Endothelial cell (in vitro differentiated cells): ENCODE results near the gene GNA12. TPM values are rescaled to one million over a fixed set of nuclear protein-coding genes. Genes with fewer than 3 reads are reported as not detected.

Experiments
- DNase-seq: peaks from one replicate; pipeline ENCODE4 v3.0.0; 2021; ENCODE audit warnings: low spot score
- H3K27ac Mint-ChIP-seq: one replicate; pipeline ENCODE4 v1.8.0; 2021; ENCODE audit warnings: mixed read lengths, inconsistent platforms; ENCODE audit not compliant: unreplicated experiment
- H3K27me3 Mint-ChIP-seq: one replicate; pipeline ENCODE4 v1.8.0; 2021; ENCODE audit warnings: mild to moderate bottlenecking, moderate library complexity, mixed read lengths, inconsistent platforms; ENCODE audit not compliant: unreplicated experiment
- H3K36me3 Mint-ChIP-seq: one replicate; pipeline ENCODE4 v1.8.0; 2021; ENCODE audit warnings: mild to moderate bottlenecking, low read depth, mixed read lengths, inconsistent platforms; ENCODE audit not compliant: unreplicated experiment
- H3K4me1 Mint-ChIP-seq: one replicate; pipeline ENCODE4 v1.8.0; 2021; ENCODE audit warnings: mild to moderate bottlenecking, mixed read lengths, inconsistent platforms; ENCODE audit not compliant: unreplicated experiment
- H3K4me3 Mint-ChIP-seq: one replicate; pipeline ENCODE4 v1.8.0; 2021; ENCODE audit warnings: mild to moderate bottlenecking, mixed read lengths, inconsistent platforms; ENCODE audit not compliant: unreplicated experiment
- H3K9me3 Mint-ChIP-seq: one replicate; pipeline ENCODE4 v1.8.0; 2021; ENCODE audit warnings: mixed read lengths, inconsistent platforms; ENCODE audit not compliant: unreplicated experiment
- total RNA-seq: library from RNA; stranded (reverse); fragmentation: NEBNext Ultra II Directional; extraction: Animal tissue kit (Norgen Biotek cat#: 25700); gene quantifications from one replicate; pipeline ENCODE4 v1.2.1, GENCODE V29; 2021; ENCODE audit not compliant: unreplicated experiment
- TF ChIP-seq, protein P1 (sequence below): fragments of 200-600 bp; sonication (generic); IDR thresholded peaks from one replicate; pipeline ENCODE4 v1.5.0; 2021; ENCODE audit warnings: antibody characterized with exemption; ENCODE audit not compliant: unreplicated experiment

GNA12 gene
- total RNA-seq, 1 donor from 2014 or later = 105 TPM

- TF ChIP-seq, protein P1, sequence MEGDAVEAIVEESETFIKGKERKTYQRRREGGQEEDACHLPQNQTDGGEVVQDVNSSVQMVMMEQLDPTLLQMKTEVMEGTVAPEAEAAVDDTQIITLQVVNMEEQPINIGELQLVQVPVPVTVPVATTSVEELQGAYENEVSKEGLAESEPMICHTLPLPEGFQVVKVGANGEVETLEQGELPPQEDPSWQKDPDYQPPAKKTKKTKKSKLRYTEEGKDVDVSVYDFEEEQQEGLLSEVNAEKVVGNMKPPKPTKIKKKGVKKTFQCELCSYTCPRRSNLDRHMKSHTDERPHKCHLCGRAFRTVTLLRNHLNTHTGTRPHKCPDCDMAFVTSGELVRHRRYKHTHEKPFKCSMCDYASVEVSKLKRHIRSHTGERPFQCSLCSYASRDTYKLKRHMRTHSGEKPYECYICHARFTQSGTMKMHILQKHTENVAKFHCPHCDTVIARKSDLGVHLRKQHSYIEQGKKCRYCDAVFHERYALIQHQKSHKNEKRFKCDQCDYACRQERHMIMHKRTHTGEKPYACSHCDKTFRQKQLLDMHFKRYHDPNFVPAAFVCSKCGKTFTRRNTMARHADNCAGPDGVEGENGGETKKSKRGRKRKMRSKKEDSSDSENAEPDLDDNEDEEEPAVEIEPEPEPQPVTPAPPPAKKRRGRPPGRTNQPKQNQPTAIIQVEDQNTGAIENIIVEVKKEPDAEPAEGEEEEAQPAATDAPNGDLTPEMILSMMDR = no peak
- peaks cover 41% of the 10 kb centered on the region for H3K36me3 Mint-ChIP-seq
- H3K27ac Mint-ChIP-seq = peak overlapping the region; percentile 24
- H3K4me1 Mint-ChIP-seq = peaks cover 17% of the 10 kb centered on the region
- DNase-seq = no peak
- no peak overlapping the region for H3K4me3 Mint-ChIP-seq
- H3K27me3 Mint-ChIP-seq = peaks cover 8% of the 10 kb centered on the region
- no peaks in the 10 kb centered on the region for H3K9me3 Mint-ChIP-seq
Measured at GRCh38 chr7:2717293-2718261, 126.5 kb downstream of the GNA12 start.

GRCh38 chr7:2716906-2717292 is 127.2 kb downstream of the GNA12 start:
- Mint-ChIP-seq H3K36me3 (peaks cover 41% of the 10 kb centered on the region), H3K27me3 (peaks cover 8% of the 10 kb centered on the region), H3K27ac (peak overlapping the region; percentile 24), H3K4me3 (peak overlapping the region; percentile 76), H3K4me1 (peaks cover 17% of the 10 kb centered on the region), H3K9me3 (no peaks in the 10 kb centered on the region)
- no peak for DNase-seq
- TF ChIP-seq, protein P1 = no peak

GRCh38 chr7:2716488-2716887 is 127.6 kb downstream of the GNA12 start:
- Mint-ChIP-seq H3K4me3 (peak overlapping the region; percentile 76), H3K4me1 (peaks cover 17% of the 10 kb centered on the region), H3K27ac (peak overlapping the region; percentile 24), H3K27me3 (peaks cover 8% of the 10 kb centered on the region), H3K36me3 (peaks cover 41% of the 10 kb centered on the region), H3K9me3 (no peaks in the 10 kb centered on the region)
- TF ChIP-seq, protein P1 = no peak
- DNase-seq = no peak

DNA sequence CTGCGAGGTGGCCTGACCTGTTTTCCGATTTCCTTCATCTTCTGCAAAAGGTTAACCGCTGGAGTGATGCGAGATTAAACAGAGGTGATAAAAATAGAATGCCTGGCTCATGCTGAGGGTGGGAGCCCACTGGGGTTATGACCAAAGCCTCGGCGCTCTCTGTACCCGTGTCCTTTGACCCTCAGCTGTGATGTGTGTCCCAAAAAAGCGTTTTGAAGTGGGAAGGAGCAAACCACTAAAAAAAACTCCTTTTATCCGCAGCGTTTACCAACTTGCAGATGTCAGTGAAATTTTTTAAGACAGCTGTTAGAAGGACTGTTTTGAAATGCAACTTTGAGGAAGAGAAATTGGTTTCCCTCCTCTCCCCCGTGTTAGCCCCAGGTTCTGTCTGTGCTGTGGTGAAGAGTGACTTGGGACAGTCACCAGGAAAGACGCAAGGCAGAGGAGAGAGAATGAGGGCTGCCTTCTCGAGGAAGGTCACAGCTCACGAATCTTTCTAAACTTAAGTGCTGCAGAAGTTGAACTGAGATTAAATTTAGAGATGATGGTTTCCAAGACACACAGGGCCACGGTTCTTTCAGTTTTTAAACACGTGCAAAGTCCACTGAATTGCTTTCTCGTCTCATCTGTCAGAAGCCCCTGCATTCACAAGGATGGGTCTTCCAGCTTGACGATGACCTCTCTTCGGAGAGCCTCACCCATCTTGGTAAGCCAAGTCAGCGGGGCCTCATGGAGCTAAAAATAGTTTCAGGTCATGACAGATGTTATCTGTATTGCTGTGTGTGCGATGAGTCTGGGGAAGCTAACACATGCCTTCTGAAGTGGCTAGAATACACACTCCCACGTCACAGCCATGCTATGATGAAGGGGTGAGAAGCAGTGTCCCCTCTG is 128.5 kb downstream of the GNA12 start:
- Mint-ChIP-seq H3K4me3 (peak overlapping the region; percentile 31), H3K4me1 (peaks cover 17% of the 10 kb centered on the region), H3K36me3 (peaks cover 37% of the 10 kb centered on the region), H3K9me3 (no peaks in the 10 kb centered on the region), H3K27me3 (peaks cover 8% of the 10 kb centered on the region), H3K27ac (no peak overlapping the region)
- no peak for DNase-seq
- TF ChIP-seq, protein P1 = no peak
